CD14-positive monocyte (primary cell): ENCODE data around the gene GUCA1A. TPM values are rescaled to one million over a fixed set of nuclear protein-coding genes. Genes with fewer than 3 reads are reported as not detected.
A peak's percentile ranks its signal among the peaks of the same experiment; 100 is the strongest.

Experiments
- DNase-seq, 3 donors: peaks; one replicate each; pipeline ENCODE4 v3.0.0-alpha.2; 2011 to 2022
- H2AFZ ChIP-seq: 2 replicates; pipeline ENCODE4 v1.6.0; 2012; ENCODE audit warnings: mild to moderate bottlenecking, low read depth, low read length, inconsistent platforms; ENCODE audit not compliant: insufficient read depth, poor library complexity, severe bottlenecking
- H3K27ac ChIP-seq, 2 donors: 1 replicate in 1 of 2; 2 replicates in 1 of 2; pipeline ENCODE4 v1.5.1; 2012 to 2013; ENCODE audit warnings: low read length in 2 of 2, control low read depth in 1 of 2, inconsistent platforms in 1 of 2, low read depth in 1 of 2, mild to moderate bottlenecking in 1 of 2
- H3K27me3 ChIP-seq, 2 donors: one replicate each; pipeline versions ENCODE4 v1.6.0 to v1.6.1; 2011 to 2013; ENCODE audit warnings: low read length in 2 of 2; ENCODE audit not compliant: control insufficient read depth in 2 of 2, insufficient read depth in 2 of 2
- H3K36me3 ChIP-seq, 2 donors: replicated peaks in 1 of 2; 1 replicate in 1 of 2; 2 replicates in 1 of 2; pipeline versions ENCODE4 v1.5.1 to v1.6.1; 2012 to 2013; ENCODE audit warnings: low read length in 2 of 2, control low read depth in 1 of 2, inconsistent platforms in 1 of 2, mild to moderate bottlenecking in 1 of 2; ENCODE audit not compliant: insufficient read depth in 2 of 2, control insufficient read depth in 1 of 2
- H3K4me1 ChIP-seq, 2 donors: 1 replicate in 1 of 2; 2 replicates in 1 of 2; pipeline versions ENCODE4 v1.5.1 to v1.6.1; 2012 to 2013; ENCODE audit warnings: low read length in 2 of 2, control low read depth in 1 of 2, inconsistent platforms in 1 of 2, mild to moderate bottlenecking in 1 of 2, moderate library complexity in 1 of 2; ENCODE audit not compliant: insufficient read depth in 2 of 2, control insufficient read depth in 1 of 2
- H3K4me2 ChIP-seq: replicated peaks from 2 replicates; pipeline ENCODE3; 2012; ENCODE audit warnings: low read length, moderate library complexity, mild to moderate bottlenecking; ENCODE audit not compliant: poor library complexity, severe bottlenecking; ENCODE audit errors: extremely low read depth
- H3K4me3 ChIP-seq, 3 experiments: fragments of 200-600 bp in 1 of 3; sonication (generic) in 1 of 3; replicated peaks in 1 of 3; 1 replicate in 2 of 3; 2 replicates in 1 of 3; pipeline ENCODE4 v1.5.1; 2011 to 2013; ENCODE audit warnings: low read length in 3 of 3, mild to moderate bottlenecking in 3 of 3, control low read depth in 2 of 3, low read depth in 2 of 3, inconsistent platforms in 1 of 3, moderate library complexity in 1 of 3
- H3K79me2 ChIP-seq: 2 replicates; pipeline ENCODE4 v1.6.0; 2012; ENCODE audit warnings: mild to moderate bottlenecking, control low read depth, inconsistent platforms, low read length, moderate library complexity; ENCODE audit not compliant: insufficient read depth
- H3K9ac ChIP-seq: 2 replicates; pipeline ENCODE4 v1.6.0; 2017; ENCODE audit warnings: low read length, mild to moderate bottlenecking; ENCODE audit not compliant: insufficient read depth, poor library complexity, severe bottlenecking
- H3K9me3 ChIP-seq, 2 donors: replicated peaks in 1 of 2; 1 replicate in 1 of 2; 2 replicates in 1 of 2; pipeline versions ENCODE4 v1.5.1 to v1.6.1; 2012 to 2013; ENCODE audit warnings: low read length in 2 of 2, control low read depth in 1 of 2; ENCODE audit not compliant: control insufficient read depth in 1 of 2, insufficient read depth in 1 of 2
- H4K20me1 ChIP-seq: 2 replicates; pipeline ENCODE4 v1.6.0; 2012; ENCODE audit warnings: mild to moderate bottlenecking, low read length, control low read depth, moderate library complexity; ENCODE audit not compliant: insufficient read depth
- H3K27ac Mint-ChIP-seq, 7 donors: one replicate each; pipeline ENCODE4 v1.8.0; 2020; ENCODE audit warnings: mild to moderate bottlenecking in 7 of 7, mixed read lengths in 7 of 7, moderate library complexity in 6 of 7, inconsistent platforms in 2 of 7
- H3K27me3 Mint-ChIP-seq, 3 donors: one replicate each; pipeline ENCODE4 v1.8.0; 2021 to 2022; ENCODE audit warnings: low read depth in 3 of 3, mild to moderate bottlenecking in 3 of 3, mixed read lengths in 3 of 3, moderate library complexity in 3 of 3, inconsistent platforms in 1 of 3
- H3K36me3 Mint-ChIP-seq, 2 donors: one replicate each; pipeline ENCODE4 v1.8.0; 2020; ENCODE audit warnings: mixed read lengths in 2 of 2, inconsistent platforms in 1 of 2, mild to moderate bottlenecking in 1 of 2
- H3K4me1 Mint-ChIP-seq: one replicate; pipeline ENCODE4 v1.8.0; 2020; ENCODE audit warnings: mild to moderate bottlenecking, mixed read lengths
- H3K4me3 Mint-ChIP-seq, 2 donors: one replicate each; pipeline ENCODE4 v1.8.0; 2020; ENCODE audit warnings: mild to moderate bottlenecking in 2 of 2, mixed read lengths in 2 of 2, moderate library complexity in 1 of 2
- H3K9me3 Mint-ChIP-seq, 7 donors: one replicate each; pipeline ENCODE4 v1.8.0; 2020 to 2022; ENCODE audit warnings: mixed read lengths in 7 of 7, mild to moderate bottlenecking in 6 of 7, moderate library complexity in 6 of 7, inconsistent platforms in 2 of 7
- WGBS: methylation state at CpG from one replicate; pipeline ENCODE4 v1.1.5; 2013; ENCODE audit warnings: missing lambda C conversion rate; ENCODE audit not compliant: insufficient coverage; 5-methylcytosine and 5-hydroxymethylcytosine counted together
- intact Hi-C, 2 donors: fragments of 100-400 bp; cut with micrococcal nuclease; formaldehyde crosslinking; loops; one replicate each; pipeline versions ENCODE4 v1.15.0 to v1.15.1; 2023
- polyA plus RNA-seq, 3 donors: library from polyadenylated mRNA; depleted of rRNA in 1 of 3; unstranded in 2 of 3; stranded (reverse) in 1 of 3; fragments of 300-500 nt in 2 of 3; fragments of >200 nt in 1 of 3; fragmentation: Illumina TruSeq in 2 of 3; gene quantifications; 1 replicate in 2 of 3; 2 replicates in 1 of 3; pipeline ENCODE4 v1.2.3, GENCODE V29; 2012 to 2021
- TF ChIP-seq, protein P1 (sequence below): fragments of 200-600 bp; IDR thresholded peaks from one replicate; pipeline ENCODE4 v1.8.0; 2022; ENCODE audit warnings: antibody characterized with exemption, mild to moderate bottlenecking

GUCA1A gene
- polyA plus RNA-seq, 3 donors = not detected

DNA sequence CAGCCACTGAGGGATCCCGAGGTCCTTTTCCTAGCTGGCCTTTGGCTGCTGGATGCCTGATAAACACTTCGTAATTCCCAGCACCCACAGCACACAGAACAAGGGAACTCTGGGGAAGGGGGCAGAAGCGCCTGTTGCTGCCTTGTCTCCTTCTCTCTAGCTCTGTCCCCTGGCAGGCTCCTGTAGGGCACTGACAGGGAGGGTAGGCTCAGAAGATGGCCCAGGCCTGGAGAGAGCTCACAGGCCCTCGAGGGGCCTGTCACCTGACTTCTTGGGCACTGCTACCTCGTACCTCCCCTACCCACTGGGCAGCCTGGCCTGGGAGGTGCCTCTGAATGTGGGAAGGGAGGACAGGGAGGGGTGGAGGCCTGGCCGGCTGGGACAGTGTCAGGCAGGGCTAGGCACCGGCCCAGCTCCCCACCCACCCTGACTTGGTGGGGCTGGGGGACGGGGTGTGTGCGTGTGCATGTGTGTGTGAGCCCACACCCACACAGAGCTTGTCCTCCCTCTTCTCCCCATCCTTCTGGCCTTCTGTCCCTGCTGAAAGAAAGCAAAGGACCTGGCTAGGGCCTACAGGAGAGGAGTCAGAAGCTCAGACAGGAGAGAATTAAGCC is 48.8 kb upstream of the GUCA1A start:
- intact Hi-C loops = no loop called here
- TF ChIP-seq, protein P1, sequence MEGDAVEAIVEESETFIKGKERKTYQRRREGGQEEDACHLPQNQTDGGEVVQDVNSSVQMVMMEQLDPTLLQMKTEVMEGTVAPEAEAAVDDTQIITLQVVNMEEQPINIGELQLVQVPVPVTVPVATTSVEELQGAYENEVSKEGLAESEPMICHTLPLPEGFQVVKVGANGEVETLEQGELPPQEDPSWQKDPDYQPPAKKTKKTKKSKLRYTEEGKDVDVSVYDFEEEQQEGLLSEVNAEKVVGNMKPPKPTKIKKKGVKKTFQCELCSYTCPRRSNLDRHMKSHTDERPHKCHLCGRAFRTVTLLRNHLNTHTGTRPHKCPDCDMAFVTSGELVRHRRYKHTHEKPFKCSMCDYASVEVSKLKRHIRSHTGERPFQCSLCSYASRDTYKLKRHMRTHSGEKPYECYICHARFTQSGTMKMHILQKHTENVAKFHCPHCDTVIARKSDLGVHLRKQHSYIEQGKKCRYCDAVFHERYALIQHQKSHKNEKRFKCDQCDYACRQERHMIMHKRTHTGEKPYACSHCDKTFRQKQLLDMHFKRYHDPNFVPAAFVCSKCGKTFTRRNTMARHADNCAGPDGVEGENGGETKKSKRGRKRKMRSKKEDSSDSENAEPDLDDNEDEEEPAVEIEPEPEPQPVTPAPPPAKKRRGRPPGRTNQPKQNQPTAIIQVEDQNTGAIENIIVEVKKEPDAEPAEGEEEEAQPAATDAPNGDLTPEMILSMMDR = no peak
- Histone ChIP-seq H3K4me1 (peaks cover 5 to 6% of the 10 kb centered on the region in 2 donors), H3K9me3 (no peaks in the 10 kb centered on the region), H4K20me1 (no peaks in the 10 kb centered on the region), H2AFZ (no peak overlapping the region), H3K4me3 (no peak overlapping the region), H3K36me3 (no peaks in the 10 kb centered on the region), H3K4me2 (no peak overlapping the region), H3K27ac (no peak overlapping the region), H3K9ac (no peak overlapping the region), H3K79me2 (no peaks in the 10 kb centered on the region), H3K27me3 (no peaks in the 10 kb centered on the region)
- H3K4me1 Mint-ChIP-seq = peaks cover 10% of the 10 kb centered on the region
- peaks cover 0 to 3% (median 0%) of the 10 kb centered on the region in 7 donors for H3K9me3 Mint-ChIP-seq
- 100% methylated on average over 1 of the region's 9 CpGs for WGBS
- peaks cover 1 to 6% (median 2%) of the 10 kb centered on the region in 3 donors for H3K27me3 Mint-ChIP-seq
- H3K27ac Mint-ChIP-seq = no peak overlapping the region
- DNase-seq = no peak
- H3K4me3 Mint-ChIP-seq = no peak overlapping the region
- no peaks in the 10 kb centered on the region for H3K36me3 Mint-ChIP-seq

DNA sequence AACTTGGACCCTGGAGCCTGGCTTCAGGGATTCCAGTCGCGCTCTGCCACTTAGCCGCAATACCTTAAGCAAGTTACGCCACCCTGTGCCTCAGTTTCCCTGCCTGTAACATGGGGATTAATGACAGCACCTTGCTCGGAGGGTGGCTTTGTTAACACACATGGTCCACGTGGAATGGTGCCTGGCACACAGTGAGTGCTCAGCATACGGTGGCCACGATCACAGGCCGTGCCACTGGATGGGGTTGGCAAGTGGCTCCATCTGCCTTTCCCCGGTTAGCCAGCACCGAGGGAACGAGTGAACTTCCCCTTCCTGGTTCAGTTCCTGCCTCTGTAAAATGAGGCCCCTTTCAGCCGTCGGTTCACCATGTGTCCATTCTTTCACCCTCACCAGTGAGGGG is 47.9 kb upstream of the GUCA1A start:
- H3K9ac ChIP-seq = peak overlapping the region; percentile 25
- peaks cover 10% of the 10 kb centered on the region for H3K4me1 Mint-ChIP-seq

More for the DNA sequence above, 47.9 kb upstream of the GUCA1A start:
- peaks cover 0 to 3% (median 0%) of the 10 kb centered on the region in 7 donors for H3K9me3 Mint-ChIP-seq
- H3K27ac ChIP-seq = no peak overlapping the region
- no peaks in the 10 kb centered on the region for H3K36me3 ChIP-seq
- TF ChIP-seq, protein P1 = no peak
- peak overlapping the region; percentile 18 for H3K4me2 ChIP-seq
- no peak for DNase-seq
- intact Hi-C loops = no loop called here
- no peak overlapping the region for H3K4me3 Mint-ChIP-seq
- no peaks in the 10 kb centered on the region for H3K36me3 Mint-ChIP-seq
- WGBS = 87% methylated on average over 9 of the region's 14 CpGs
- H4K20me1 ChIP-seq = no peaks in the 10 kb centered on the region
- H3K4me3 ChIP-seq = no peak overlapping the region
- no peak overlapping the region for H3K27ac Mint-ChIP-seq
- H3K27me3 Mint-ChIP-seq = peaks cover 0 to 4% (median 2%) of the 10 kb centered on the region in 3 donors
- no peaks in the 10 kb centered on the region for H3K79me2 ChIP-seq
- H3K4me1 ChIP-seq = peaks cover 5 to 6% of the 10 kb centered on the region in 2 donors
- H3K9me3 ChIP-seq = no peaks in the 10 kb centered on the region
- peak overlapping the region; percentile 73 for H2AFZ ChIP-seq
- H3K27me3 ChIP-seq = no peaks in the 10 kb centered on the region
